ENCODE results near the gene GH2. TPM values are rescaled to one million over a fixed set of nuclear protein-coding genes. Genes with fewer than 3 reads are reported as not detected.

The GH2 gene
- total and polyA plus RNA-seq, 7 donors, result not detected

DNA sequence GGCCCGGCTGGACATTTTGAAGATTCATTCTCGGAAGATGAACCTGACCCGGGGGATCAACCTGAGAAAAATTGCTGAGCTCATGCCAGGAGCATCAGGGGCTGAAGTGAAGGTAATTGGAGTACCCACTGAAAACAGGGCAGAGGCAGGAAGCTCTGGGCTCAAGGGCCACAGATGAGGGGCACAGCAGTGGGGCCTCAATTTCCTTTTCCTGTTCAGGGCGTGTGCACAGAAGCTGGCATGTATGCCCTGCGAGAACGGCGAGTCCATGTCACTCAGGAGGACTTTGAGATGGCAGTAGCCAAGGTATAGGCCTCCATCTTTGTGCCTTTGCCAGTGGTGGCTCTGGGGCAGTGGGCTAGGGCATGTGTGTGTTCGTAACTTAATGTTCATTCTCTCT is 50.2 kb downstream of the GH2 start:
- Histone ChIP-seq H3K4me1 (peaks cover 0 to 35% (median 31%) of the 10 kb centered on the region in 4 donors), H3K27ac (no peak overlapping the region), H3K36me3 (peaks cover 53 to 80% (median 71%) of the 10 kb centered on the region in 4 donors), H3K4me3 (no peak overlapping the region), H3K27me3 (no peaks in the 10 kb centered on the region), H3K9me3 (no peaks in the 10 kb centered on the region)
- 62 to 66% methylated on average over 8 of the region's 8 CpGs for WGBS, 2 donors
- DNase-seq, result no peak
- no peak for TF ChIP-seq POLR2A (IDR thresholded peaks at IDR 0.05)
- TF ChIP-seq EP300 (IDR thresholded peaks at IDR 0.05), result no peak
- intact Hi-C loops (cut with DNase I), result no loop called here

DNA sequence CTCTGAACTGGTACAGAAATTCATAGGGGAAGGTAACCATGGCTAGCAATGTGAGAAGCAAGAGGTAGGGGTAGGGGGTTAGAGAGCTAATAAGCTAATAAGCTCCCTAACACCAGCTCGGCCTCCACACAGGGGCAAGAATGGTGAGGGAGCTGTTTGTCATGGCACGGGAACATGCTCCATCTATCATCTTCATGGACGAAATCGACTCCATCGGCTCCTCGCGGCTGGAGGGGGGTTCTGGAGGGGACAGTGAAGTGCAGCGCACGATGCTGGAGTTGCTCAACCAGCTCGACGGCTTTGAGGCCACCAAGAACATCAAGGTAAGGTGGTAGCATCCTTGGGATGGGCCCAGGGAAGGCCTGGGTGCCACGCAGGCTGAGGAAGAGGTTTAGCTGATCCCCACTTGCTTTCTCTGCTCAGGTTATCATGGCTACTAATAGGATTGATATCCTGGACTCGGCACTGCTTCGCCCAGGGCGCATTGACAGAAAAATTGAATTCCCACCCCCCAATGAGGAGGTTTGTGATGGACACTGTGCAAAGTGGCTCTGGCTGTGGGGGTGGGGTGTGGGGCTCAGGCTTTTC is 50.7 kb downstream of the GH2 start:
- Histone ChIP-seq H3K9me3 (no peaks in the 10 kb centered on the region), H3K27ac (no peak overlapping the region), H3K4me1 (peaks cover 0 to 36% (median 35%) of the 10 kb centered on the region in 4 donors), H3K36me3 (peaks cover 53 to 74% (median 67%) of the 10 kb centered on the region in 4 donors), H3K4me3 (no peak overlapping the region), H3K27me3 (no peaks in the 10 kb centered on the region)
- TF ChIP-seq, protein P1, sequence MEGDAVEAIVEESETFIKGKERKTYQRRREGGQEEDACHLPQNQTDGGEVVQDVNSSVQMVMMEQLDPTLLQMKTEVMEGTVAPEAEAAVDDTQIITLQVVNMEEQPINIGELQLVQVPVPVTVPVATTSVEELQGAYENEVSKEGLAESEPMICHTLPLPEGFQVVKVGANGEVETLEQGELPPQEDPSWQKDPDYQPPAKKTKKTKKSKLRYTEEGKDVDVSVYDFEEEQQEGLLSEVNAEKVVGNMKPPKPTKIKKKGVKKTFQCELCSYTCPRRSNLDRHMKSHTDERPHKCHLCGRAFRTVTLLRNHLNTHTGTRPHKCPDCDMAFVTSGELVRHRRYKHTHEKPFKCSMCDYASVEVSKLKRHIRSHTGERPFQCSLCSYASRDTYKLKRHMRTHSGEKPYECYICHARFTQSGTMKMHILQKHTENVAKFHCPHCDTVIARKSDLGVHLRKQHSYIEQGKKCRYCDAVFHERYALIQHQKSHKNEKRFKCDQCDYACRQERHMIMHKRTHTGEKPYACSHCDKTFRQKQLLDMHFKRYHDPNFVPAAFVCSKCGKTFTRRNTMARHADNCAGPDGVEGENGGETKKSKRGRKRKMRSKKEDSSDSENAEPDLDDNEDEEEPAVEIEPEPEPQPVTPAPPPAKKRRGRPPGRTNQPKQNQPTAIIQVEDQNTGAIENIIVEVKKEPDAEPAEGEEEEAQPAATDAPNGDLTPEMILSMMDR (IDR thresholded peaks at IDR 0.05), result no peak
- no peak for TF ChIP-seq POLR2AphosphoS5 (IDR thresholded peaks at IDR 0.05)
- no peak for TF ChIP-seq POLR2A (IDR thresholded peaks at IDR 0.05)
- TF ChIP-seq EP300 (IDR thresholded peaks at IDR 0.05), result no peak
- DNase-seq, result no peak
- intact Hi-C loops (cut with DNase I), result no loop called here
- 86 to 90% methylated on average over 15 of the region's 15 CpGs for WGBS, 2 donors

DNA sequence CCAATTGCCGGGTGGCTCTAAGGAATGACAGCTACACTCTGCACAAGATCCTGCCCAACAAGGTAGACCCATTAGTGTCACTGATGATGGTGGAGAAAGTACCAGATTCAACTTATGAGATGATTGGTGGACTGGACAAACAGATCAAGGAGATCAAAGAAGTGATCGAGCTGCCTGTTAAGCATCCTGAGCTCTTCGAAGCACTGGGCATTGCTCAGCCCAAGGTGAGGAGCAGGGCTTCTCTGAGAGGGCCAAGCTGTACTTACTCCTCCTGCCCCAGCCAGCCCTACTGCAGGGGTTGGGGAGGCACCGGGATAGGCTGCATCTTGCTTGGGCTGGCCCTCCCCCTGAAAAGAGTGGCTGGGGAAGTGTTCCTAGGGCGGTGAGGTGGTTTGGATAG is 51.5 kb downstream of the GH2 start:
- Histone ChIP-seq H3K4me3 (no peak overlapping the region), H3K4me1 (peaks cover 0 to 39% (median 36%) of the 10 kb centered on the region in 4 donors)
- 91 to 94% methylated on average over 5 of the region's 5 CpGs for WGBS, 2 donors

More for the DNA sequence above, 51.5 kb downstream of the GH2 start:
- Histone ChIP-seq H3K9me3 (no peaks in the 10 kb centered on the region), H3K27ac (peak overlapping the region in 1 of 4 donors; percentile 92), H3K36me3 (peaks cover 53 to 72% (median 64%) of the 10 kb centered on the region in 4 donors), H3K27me3 (no peaks in the 10 kb centered on the region)
- intact Hi-C loops (cut with DNase I), result no loop called here
- DNase-seq, result no peak
- TF ChIP-seq EP300 (IDR thresholded peaks at IDR 0.05), result no peak
- TF ChIP-seq POLR2AphosphoS5 (IDR thresholded peaks at IDR 0.05), result peak in 2 of 4 donors; percentile 11 to 40

Small RNA genes lying within 50 kb of the gene (small RNA-seq; reads per million reads assigned to genes)
- gene AC040958.1 (0 reads per million in 3 donors), gene AC127029.1 (0 reads per million in 3 donors), gene GH1 (0 reads per million in 3 donors)

Other genes starting within 250 kb of the GH2 start
- 10 to 100 TPM in 1 of 4 donors, 1 to 10 TPM in 3; 3.0 to 16.8 (median 8.5) TPM for gene LIMD2, start 181.8 kb downstream of the GH2 start, total RNA-seq
- 100 to 1,000 TPM in 1 of 3 donors, 1 to 10 TPM in 2; 3.5 to 119 (median 3.6) TPM for gene LIMD2, start 181.8 kb downstream of the GH2 start, polyA plus RNA-seq
- 10 to 100 TPM; 20.0 to 45.1 (median 24.7) TPM for gene STRADA, start 140.1 kb downstream of the GH2 start, total RNA-seq
- 10 to 100 TPM in 1 of 3 donors, 1 to 10 TPM in 2; 7.2 to 18.3 (median 7.6) TPM for gene STRADA, start 140.1 kb downstream of the GH2 start, polyA plus RNA-seq
- gene CCDC47, start 108.3 kb downstream of the GH2 start, total RNA-seq, result 10 to 100 TPM; 35.7 to 47.1 (median 43.5) TPM
- 10 to 100 TPM; 12.0 to 65.4 (median 39.3) TPM for gene CCDC47, start 108.3 kb downstream of the GH2 start, polyA plus RNA-seq
- gene DDX42, start 107.8 kb downstream of the GH2 start, total RNA-seq, result 100 to 1,000 TPM in 2 of 4 donors, 10 to 100 TPM in 2; 82.0 to 136 (median 101) TPM
- gene DDX42, start 107.8 kb downstream of the GH2 start, polyA plus RNA-seq, result 10 to 100 TPM; 30.7 to 62.3 (median 40.8) TPM
- gene PSMC5, start 54.5 kb downstream of the GH2 start, total RNA-seq, result 100 to 1,000 TPM in 3 of 4 donors, 10 to 100 TPM in 1; 94.2 to 161 (median 113) TPM
- 100 to 1,000 TPM in 2 of 3 donors, 10 to 100 TPM in 1; 95.7 to 157 (median 130) TPM for gene PSMC5, start 54.5 kb downstream of the GH2 start, polyA plus RNA-seq
- 10 to 100 TPM; 31.0 to 65.8 (median 47.6) TPM for gene FTSJ3, start 54.3 kb downstream of the GH2 start, total RNA-seq
- 10 to 100 TPM in 2 of 3 donors, 1 to 10 TPM in 1; 7.9 to 30.7 (median 10.2) TPM for gene FTSJ3, start 54.3 kb downstream of the GH2 start, polyA plus RNA-seq
- 100 to 1,000 TPM in 2 of 4 donors, 10 to 100 TPM in 2; 79.7 to 122 (median 105) TPM for gene SMARCD2, start 39.3 kb downstream of the GH2 start, total RNA-seq
- gene SMARCD2, start 39.3 kb downstream of the GH2 start, polyA plus RNA-seq, result 10 to 100 TPM; 44.4 to 95.9 (median 50.6) TPM
- not detected for gene CSH2, start 8.3 kb downstream of the GH2 start, total RNA-seq
- gene CSH2, start 8.3 kb downstream of the GH2 start, polyA plus RNA-seq, result not detected
- gene CSH1, start 14.6 kb upstream of the GH2 start, total RNA-seq, result not detected
- gene CSH1, start 14.6 kb upstream of the GH2 start, polyA plus RNA-seq, result not detected
- gene CSHL1, start 29.3 kb upstream of the GH2 start, total RNA-seq, result not detected
- not detected for gene CSHL1, start 29.3 kb upstream of the GH2 start, polyA plus RNA-seq
- gene GH1, start 36.9 kb upstream of the GH2 start, total RNA-seq, result not detected
- under 1 TPM in 1 of 3 donors, not detected in 2; 0.25 TPM for gene GH1, start 36.9 kb upstream of the GH2 start, polyA plus RNA-seq
- 1 to 10 TPM in 2 of 4 donors, under 1 TPM in 2; 0.66 to 1.8 (median 0.96) TPM for gene CD79B, start 50.4 kb upstream of the GH2 start, total RNA-seq
- gene CD79B, start 50.4 kb upstream of the GH2 start, polyA plus RNA-seq, result 100 to 1,000 TPM in 1 of 3 donors, 1 to 10 TPM in 1, not detected in 1; 2.4 to 112 TPM
- 1 to 10 TPM in 2 of 4 donors, under 1 TPM in 2; 0.68 to 4.2 (median 1.0) TPM for gene SCN4A, start 91.0 kb upstream of the GH2 start, total RNA-seq
- gene SCN4A, start 91.0 kb upstream of the GH2 start, polyA plus RNA-seq, result under 1 TPM in 2 of 3 donors, not detected in 1; 0.23 to 0.52 TPM
- gene PRR29, start 116.4 kb upstream of the GH2 start, total RNA-seq, result not detected
- gene PRR29, start 116.4 kb upstream of the GH2 start, polyA plus RNA-seq, result under 1 TPM in 2 of 3 donors, not detected in 1; 0.22 to 0.60 TPM
- gene ICAM2, start 138.7 kb upstream of the GH2 start, total RNA-seq, result 10 to 100 TPM; 27.4 to 59.5 (median 29.9) TPM
- 10 to 100 TPM in 1 of 3 donors, 1 to 10 TPM in 2; 6.0 to 31.7 (median 7.4) TPM for gene ICAM2, start 138.7 kb upstream of the GH2 start, polyA plus RNA-seq
- 1 to 10 TPM; 7.1 to 9.4 (median 8.2) TPM for gene ERN1, start 248.2 kb upstream of the GH2 start, total RNA-seq
- gene ERN1, start 248.2 kb upstream of the GH2 start, polyA plus RNA-seq, result 1 to 10 TPM; 1.2 to 8.3 (median 1.6) TPM

Data from sigmoid colon (tissue), 7 donors.